ENCODE results near the gene ASIC1.

ASIC1 gene

DNA sequence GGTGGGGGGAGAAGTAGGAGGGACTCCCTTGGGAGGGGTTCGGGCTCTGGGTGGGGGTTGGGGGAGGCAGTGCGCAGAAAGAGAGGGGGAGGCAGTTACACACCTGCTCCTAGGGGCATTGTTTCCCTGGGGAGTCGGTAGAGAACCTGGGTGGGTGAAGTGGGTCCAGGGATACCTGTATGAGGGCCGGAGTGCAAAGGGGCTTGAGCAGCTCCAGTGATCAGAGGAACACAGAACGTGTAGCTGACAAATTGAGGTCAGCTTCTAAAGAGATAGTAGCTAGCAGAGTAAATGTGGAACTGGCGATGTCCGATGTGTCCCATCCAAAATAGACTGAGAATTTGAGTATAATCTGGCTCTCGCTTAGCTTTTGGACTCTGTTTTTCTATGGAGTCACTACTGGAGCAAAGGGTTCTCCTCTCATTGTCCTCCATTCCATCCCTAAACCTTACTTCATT, 28.2 kb downstream of the ASIC1 start:
- DNase-seq = no peak

DNA sequence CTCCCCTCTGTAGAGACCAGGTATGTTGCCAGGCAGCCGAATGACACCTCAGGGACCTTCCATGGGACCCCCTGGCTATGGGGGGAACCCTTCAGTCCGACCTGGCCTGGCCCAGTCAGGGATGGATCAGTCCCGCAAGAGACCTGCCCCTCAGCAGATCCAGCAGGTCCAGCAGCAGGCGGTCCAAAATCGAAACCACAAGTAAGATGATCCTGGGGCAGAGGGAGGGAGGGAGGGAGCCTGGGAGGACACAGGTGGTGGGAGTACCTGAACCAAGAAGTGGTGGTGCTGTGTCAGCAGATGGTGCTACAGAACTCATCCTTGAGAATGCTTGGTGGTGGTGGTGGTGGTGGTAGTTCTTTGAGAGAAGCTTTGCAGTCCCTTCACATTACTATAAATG, 28.8 kb downstream of the ASIC1 start:
- no peak for DNase-seq

DNA sequence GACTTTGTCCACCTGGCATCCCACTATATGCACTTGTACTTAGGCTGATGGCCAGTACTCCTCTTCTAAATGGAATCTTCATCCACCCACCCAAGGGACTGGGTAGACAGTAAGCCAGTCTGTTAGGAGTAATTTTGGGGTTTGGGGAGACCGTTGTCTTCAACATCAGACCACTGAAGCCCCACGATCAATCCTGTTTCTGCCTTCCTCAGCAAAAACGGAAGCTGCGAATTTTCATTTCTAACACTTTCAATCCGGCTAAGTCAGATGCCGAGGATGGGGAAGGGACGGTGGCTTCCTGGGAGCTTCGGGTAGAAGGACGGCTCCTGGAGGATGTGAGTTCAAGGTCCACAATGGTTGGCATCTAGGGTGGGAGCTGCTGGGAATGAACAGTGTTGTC, 29.8 kb downstream of the ASIC1 start:
- no peak for DNase-seq

DNA sequence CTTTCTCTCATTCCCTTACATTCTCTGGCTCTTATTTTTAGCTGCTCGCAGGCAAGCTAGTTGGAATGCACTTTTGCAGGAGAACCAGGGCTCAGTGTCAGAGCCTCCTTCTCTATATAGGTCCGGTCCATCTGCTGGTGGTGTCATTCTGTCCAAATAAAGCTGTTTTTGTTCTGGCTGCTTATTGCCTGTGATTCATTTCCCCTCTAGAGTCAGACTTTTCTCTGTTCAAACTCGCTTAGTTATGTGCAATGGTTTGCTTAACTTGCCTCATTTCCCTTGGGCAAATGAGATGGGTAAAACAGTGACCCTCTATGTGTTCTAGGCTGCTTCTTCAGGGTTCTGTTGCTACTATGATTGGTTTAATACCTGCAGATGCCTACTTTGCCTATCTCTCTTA, 30.6 kb downstream of the ASIC1 start:
- no peak for DNase-seq

DNA sequence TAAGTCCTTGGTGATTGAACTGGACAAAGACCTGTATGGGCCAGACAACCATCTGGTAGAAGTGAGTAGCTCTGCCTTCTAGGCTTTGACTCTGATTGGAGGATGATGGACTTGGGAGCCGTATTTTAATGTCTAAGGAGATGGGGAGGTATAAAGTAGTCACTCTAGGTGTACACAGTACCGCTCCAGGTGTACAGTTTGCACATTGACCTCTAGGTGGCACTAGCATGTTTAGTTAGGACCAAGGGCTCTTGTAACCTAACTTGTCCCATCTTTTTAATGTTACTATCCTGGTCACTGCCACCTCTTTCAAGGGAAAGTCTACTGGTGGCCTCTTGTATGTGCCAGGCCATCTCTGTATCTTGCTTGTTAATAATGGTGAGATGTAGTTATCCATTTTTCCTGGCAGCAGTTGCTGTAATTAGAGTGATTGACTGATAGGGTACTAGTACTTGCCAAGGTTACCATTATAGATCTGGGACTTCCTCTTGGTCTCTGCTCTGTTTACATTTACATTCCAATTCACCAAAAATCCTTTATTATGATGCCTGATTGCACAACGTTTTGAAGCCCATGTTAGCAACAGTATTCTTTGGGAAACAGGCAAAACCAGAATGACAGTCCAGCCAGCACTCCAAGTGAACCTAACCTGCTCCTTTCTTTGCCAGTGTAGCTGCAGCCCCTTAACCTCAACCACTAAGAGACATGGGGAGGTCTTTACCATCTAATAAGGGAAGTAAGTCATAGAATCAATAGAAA, 31.4 kb downstream of the ASIC1 start:
- peak; percentile 26 for DNase-seq

DNA sequence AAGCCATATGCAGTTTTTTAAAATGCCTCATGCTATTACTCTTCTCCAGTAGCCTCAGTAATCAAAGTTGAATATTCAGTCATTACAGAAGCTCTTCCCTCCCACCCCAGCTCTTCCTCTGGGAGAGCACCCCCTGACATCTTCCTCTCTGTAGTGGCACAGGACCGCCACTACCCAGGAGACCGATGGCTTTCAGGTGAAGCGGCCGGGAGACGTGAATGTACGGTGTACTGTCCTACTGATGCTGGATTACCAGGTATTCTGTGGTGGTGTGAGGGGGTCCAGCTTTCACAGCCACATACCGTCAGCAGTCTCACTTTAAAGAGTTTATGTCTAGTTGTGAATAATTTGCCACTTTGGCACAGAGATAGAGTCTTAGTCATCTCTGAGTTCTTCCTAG, 32.3 kb downstream of the ASIC1 start:
- no peak for DNase-seq

DNA sequence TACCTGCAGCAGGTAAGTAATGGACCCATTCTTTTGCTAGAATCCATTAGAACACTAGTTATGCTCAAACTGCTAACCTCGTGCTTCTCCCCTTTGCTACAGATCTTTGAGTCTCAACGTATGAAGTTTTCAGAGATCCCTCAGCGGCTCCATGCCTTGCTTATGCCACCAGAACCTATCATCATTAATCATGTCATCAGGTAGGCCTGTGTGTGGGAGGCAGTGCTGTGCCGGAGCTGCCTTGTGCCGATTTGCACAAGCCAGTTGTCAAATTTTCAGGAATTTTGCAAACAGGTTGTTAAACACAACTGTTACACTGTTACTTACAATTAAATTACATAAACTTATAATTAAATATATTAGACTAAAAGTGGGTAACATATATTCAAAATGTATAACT, 33.0 kb downstream of the ASIC1 start:
- DNase-seq = no peak

DNA sequence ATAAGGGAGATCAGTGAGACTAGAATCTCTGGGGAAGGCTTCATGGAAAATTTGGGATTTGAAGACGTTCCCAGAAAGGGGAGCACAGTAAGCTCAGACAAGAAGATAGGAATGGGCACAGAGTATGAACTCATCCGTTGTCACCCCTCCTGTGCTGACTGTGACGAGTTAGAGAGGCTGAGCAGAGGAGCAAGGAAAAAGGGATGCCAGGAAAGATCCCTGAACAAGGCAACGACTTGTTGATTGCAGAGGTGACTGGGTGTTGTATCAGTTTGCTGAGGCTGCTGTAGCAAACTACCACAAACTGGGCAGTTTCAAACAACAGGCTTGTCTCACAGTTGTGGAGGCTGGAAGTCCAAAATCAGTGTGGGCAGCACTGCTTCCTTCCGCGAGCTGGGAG, 40.6 kb downstream of the ASIC1 start:
- DNase-seq = no peak

DNA sequence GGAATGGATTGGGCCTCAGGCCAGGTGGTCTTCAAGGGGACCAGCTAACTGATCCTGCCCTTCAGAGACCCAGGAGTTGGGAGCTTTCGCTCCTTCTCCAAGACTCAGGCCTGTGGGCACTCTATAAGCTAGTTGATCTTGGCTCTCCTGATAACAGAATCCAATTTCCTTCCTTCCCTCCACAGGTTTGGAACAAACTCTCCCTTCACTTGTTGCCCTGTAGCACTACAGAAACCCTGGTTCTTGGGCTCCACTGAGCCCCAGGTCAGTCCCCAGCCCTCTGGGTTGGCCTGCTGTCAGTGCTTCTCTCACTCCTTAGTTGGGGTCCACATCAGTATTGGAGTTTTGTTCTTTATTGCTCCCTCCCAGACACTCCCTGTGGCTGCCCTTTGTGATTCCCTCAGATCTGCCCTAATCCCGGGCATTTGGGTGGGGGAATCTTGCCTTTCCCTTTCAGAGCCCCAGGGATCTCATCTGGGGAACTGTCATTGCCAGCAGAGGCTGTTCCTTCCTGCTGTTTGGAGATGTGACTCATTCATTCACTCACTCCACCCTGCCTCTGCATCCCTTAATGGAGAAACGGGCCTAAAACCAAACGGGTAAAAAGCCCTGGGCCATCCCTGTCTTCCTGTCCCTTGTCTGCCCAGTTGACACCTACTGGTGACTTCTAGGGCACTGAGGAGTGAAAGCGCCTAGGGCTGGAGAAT, 42.1 kb downstream of the ASIC1 start:
- DNase-seq = no peak

DNA sequence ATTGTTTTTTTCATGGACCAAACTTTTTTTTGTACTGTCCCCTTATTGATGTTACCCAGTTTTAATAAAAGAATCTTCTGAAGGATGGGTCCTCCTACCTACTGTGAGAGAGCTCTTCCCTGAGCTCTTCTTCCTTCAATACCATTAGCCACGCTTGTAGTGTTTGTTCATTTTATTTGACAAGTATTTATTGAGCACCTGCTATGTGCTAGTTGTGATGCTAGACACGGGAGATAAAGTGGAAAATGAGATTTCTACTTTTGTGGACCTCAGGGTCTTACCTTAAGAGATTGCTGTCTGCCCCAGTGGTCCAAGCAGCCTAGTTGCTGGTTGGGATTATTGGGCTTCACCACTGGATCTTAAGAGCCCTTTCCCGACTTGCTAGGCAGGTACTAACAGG, 43.2 kb downstream of the ASIC1 start:
- DNase-seq = no peak

DNA sequence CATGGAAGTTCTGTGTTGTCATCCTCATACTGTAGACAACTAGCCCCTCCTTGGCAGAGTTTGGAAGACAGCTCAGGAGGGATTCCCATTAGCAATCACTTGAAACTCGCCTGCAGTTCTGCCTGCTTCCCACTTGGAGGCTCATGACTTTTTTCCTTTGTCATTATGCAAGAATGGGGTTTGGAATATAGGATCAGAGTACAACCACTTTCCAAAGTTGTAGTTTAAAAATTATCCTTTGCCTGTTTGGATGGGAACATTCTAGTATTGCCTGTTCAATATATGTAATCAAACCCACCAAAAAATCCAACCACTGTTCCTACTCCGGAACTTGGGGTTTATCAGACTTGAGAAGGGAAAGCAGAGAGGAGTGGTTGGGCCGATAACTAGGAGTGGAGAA, 44.3 kb downstream of the ASIC1 start:
- DNase-seq = no peak

DNA sequence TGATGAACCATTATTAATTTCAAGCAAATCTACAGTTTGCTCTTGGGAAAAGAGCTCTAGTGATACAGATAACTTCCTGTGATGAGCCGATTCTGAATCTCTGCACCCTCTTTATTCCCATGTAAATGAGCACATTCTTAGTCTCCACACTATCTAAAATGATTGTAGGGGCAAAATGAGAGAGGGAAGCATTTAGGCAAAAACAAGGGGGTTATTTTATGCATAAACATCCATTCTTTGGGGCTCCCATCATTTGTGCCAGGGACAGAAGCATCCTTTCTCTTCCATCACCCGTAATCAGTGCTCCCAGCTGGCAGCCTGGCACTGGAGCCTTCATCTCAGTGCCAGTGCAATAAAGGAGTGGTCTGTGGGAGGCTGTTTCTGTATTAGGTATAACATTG, 44.7 kb downstream of the ASIC1 start:
- no peak for DNase-seq

DNA sequence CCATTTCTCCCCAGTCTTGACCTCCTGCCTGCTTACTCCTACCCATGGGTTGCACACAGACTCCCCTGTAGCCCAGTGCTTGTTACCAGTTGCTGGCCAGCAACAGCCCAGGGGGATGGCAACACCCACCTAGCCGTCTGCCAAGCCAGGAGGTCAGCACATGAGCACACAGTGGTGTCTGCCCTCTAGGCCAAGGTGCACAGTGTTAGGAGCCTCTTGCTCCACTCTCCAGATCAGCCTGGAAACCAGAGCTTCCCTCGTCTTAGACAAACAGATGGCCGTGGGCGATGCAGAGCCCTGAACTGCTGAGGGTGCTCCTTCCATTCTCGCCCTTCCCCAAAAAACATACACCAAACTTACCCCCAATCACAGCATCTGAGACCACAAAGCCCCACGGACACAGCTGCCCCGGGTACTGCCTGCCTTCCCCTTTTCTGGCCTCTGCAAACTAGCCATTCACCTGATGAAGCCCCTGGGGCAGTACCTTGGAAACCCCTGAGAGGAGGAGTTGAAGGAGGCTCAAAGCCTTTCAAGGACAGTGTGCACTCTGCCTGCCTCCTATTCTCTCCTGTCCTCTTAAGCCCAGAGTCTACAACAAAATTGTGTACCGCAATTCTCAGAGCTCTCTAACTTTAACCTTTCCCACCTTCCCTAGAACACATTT, 45.4 kb downstream of the ASIC1 start:
- DNase-seq = no peak

DNA sequence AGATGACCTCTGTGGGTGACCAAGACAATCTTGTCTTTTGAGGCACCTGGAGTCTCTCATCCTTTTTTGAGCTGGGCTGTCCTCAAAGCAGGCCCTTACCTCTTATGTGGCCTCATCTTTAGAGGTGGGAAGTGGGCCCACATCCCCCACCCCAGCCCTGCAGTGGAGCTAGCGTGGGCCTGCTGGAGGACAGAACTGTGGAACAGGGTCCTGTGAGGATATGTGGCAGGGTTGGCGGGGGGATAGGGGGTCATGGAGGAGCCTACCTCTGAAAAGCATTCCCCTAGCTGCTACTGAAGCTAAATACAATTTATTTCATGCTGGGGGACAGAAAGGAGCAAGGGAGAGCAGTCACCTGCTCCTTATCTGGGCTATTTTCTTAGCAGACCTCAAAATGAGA, 46.0 kb downstream of the ASIC1 start:
- DNase-seq = no peak

DNA sequence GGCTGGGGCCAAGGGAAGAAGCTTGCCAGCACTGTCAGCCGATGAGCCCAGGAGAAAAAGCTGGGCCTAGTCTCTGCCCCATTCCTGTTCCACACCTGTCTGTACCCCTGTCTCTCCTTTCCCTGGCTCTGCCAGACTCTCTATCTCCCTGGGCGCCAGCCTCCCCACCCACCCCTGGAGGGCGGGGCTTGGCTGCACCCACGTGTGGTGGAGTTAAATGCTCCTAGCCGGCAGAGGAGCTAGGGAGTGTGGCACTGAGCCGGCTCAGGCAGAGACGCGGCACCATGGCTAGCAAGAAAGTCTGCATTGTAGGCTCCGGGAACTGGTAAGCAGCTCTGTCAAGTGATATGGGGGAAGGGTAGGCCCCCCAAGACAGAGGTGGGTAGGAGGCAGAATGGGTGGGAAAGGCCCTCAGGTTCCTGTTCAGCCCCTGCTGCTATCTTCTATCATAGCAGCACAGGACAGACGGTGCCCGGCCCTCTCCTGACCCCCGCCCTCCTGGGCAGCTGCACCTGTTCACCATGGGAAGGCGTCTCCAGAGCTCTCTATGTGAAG, 46.4 kb downstream of the ASIC1 start, which contains the start of gene GPD1:
TSS of gene GPD1 (plus strand) at position 242 of the 555 bp plus-strand sequence. CDS start at position 285, 43 bp downstream.
- DNase-seq = peak; percentile 52

DNA sequence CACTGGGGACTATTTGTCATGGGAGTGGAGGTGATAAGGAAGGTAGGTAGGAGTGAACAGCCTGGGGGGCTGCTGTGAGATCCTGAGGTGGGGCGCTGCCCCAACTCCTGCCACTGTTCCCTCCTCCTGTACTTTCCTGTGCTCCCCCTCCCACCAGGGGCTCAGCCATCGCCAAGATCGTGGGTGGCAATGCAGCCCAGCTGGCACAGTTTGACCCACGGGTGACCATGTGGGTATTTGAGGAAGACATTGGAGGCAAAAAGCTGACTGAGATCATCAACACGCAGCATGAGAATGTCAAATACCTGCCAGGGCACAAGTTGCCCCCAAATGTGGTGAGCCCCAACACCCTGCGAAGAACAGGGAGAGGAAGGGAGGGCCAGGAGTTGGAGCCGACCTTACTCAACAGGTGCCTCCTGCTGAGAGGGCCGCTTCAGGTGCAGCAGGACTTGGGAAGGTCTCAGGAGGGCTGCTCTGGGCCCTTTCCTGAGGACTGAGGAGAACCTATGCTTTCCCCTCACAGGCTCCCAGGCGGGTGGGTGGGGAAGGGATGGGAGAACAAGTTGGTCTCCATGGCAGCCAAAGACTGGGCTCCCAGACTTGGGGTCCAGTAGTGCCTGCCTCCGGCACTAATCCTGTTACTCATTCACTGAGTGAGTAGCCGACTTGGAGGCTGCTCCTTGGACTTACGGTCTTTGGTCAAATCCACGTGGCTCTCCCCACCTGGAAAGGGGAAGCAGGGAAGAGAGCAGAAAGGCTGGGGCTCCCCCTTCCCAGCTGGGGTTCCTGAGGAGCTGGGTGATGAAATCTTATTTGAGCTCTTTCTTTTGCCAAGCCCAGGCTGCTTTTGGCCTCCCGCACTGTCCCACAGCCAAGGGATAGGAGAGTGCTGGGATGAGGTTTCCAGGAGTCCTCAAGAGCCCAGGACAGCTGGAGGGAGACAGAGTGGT, 47.3 kb downstream of the ASIC1 start:
- no peak for DNase-seq

DNA sequence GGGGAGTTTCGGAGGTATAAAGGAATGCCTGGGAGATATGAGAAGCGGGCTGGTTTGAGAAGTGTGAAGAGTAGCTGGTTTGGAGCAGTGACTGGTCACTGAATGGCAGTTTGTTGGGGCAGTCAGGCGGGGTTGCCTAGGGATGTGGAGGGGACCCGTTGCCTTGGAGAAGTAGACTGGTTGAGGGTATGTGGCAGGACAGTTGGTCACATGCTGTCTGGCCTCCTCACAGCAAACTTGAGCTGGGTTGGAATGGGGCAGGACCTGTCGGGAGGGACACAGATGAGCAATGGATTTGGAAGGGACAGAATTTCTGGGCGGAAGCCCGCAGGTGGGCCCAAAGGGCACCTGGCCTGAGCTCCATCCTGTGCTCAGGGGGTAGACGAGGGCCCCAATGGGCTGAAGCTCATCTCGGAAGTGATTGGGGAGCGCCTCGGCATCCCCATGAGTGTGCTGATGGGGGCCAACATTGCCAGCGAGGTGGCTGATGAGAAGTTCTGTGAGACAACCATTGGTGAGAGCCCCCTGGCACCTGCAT, 48.6 kb downstream of the ASIC1 start:
- DNase-seq = no peak

DNA sequence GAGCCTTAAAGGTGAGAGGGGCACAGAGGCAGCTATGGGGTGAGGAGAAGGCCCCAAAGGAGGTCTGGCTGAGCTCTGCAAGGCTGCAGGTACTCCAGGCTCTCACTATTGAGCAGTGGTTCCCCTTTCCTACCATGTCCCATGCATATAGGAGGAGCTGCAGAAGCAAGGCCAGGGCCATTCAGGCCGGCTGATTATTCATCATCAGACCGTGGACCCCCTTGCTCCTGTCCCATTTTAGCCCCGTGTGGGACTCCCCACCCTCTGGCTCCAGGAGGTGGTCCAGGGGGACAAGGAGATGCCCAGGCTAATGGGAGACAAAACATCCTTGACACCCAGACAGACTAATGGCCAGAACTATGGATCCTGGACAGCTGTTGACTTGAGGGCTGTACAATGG, 49.5 kb downstream of the ASIC1 start:
- DNase-seq = no peak

DNA sequence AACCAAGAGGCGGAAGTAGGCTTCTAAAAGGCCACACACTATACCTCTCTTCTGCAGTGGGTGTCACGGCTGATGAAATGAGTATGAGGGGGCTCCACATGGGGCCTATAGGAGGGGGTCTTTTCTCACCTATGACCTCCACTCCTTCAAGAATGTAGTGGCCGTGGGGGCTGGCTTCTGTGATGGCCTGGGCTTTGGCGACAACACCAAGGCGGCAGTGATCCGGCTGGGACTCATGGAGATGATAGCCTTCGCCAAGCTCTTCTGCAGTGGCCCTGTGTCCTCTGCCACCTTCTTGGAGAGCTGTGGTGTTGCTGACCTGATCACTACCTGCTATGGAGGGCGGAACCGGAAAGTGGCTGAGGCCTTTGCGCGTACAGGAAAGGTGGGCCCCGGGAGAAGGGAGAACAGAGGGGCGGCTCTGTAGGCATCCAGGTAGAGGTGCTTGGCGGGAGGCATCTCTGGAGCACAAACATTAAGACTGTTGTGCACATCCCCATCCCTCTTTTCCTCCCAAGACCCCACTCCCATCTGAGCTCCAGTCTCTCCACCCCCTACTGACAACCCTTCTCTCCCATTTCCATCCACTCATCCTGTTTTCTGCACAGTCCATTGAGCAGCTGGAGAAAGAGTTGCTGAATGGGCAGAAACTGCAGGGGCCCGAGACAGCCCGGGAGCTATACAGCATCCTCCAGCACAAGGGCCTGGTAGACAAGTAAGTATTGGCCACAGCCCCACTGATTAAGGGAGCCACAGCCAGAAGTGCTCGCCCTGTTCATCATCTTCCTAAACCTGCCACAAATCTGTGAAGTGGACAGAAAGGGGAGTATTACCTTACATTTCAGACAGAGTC, 50.2 kb downstream of the ASIC1 start:
- no peak for DNase-seq

DNA sequence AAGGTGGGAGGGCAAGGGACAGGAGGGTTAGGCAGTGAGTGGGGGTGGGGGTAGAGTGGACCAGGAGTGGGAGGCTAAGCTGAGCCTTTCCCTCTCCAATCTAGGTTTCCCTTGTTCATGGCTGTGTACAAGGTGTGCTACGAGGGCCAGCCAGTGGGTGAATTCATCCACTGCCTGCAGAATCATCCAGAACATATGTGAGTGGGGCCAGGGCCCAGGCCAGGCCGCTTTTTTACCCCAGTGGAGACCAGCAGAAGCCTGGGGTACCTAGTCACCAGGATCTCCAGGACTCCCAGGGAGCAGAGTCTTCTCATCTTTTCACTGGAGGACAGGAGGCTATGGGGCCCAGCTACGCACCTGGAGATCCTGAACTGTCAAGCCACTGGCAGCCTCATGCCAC, 51.9 kb downstream of the ASIC1 start:
- no peak for DNase-seq

DNA sequence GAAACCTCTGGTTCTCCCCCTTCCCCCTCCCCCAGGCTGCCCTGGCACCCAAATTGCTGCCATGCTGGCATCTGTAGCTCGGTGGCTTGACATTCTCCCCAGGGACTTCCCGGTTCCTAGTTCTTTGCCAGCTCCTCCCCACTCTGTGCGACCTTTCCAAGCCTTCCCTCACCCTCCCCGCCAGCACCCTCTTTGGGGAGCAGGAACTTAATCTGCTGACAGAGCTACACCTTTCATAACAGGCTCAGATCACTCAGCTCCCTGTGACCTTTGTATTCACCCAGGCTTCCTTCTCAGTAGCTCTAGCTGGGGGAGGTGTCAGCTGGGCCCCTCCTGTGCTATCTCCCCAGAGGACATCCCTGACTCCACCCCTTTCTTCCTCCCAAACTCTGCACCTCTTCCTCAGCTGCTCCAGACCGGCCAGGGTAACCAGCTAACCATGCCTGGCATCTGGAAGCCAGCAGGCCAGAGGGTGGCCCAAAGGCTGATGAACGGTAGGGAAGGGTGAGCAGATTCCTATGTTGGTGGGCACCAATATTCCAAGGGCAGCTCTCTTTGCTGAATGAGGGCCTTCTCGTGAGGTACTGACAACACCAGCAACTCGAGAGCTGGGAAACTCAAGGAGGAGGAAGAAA, 52.8 kb downstream of the ASIC1 start:
- DNase-seq = no peak
